Transverse colon (tissue), 4 donors: ENCODE results near the gene KIF26A. TPM values are rescaled to one million over a fixed set of nuclear protein-coding genes. Genes with fewer than 3 reads are reported as not detected.

Experiments
- DNase-seq: peaks from one replicate; pipeline ENCODE4 v3.0.0-alpha.2; 2019
- H3K27ac ChIP-seq, 4 donors: fragments of 200-600 bp; sonication (generic); 2 replicates each; pipeline ENCODE4 v1.5.1; 2016 to 2018; ENCODE audit warnings: inconsistent platforms in 4 of 4
- H3K27me3 ChIP-seq: fragments of 200-600 bp; sonication (generic); 2 replicates; pipeline ENCODE4 v1.5.1; 2017; ENCODE audit warnings: inconsistent platforms
- H3K36me3 ChIP-seq, 4 donors: fragments of 200-600 bp; sonication (generic); 2 replicates each; pipeline ENCODE4 v1.5.1; 2017 to 2019; ENCODE audit warnings: inconsistent platforms in 4 of 4
- H3K4me1 ChIP-seq, 4 donors: fragments of 200-600 bp; sonication (generic); 2 replicates each; pipeline ENCODE4 v1.5.1; 2017 to 2020; ENCODE audit warnings: inconsistent platforms in 4 of 4
- H3K4me3 ChIP-seq, 4 donors: fragments of 200-600 bp; sonication (generic); 1 replicate in 1 of 4; 2 replicates in 3 of 4; pipeline versions ENCODE4 v1.5.1 to v1.6.1; 2017 to 2019; ENCODE audit warnings: inconsistent platforms in 4 of 4
- H3K9me3 ChIP-seq, 2 donors: fragments of 200-600 bp; sonication (generic); 2 replicates each; pipeline ENCODE4 v1.5.1; 2017 to 2019; ENCODE audit warnings: inconsistent platforms in 2 of 2
- EP300 ChIP-seq: sonication (generic); formaldehyde crosslinking; IDR thresholded peaks from one replicate; pipeline ENCODE4 v1.6.1; 2017; ENCODE audit warnings: antibody characterized with exemption, low read depth
- POLR2A ChIP-seq: fragments of 450-650 bp; IDR thresholded peaks from one replicate; pipeline ENCODE4 v1.6.1; 2016; ENCODE audit warnings: antibody characterized with exemption, mild to moderate bottlenecking, moderate library complexity
- POLR2AphosphoS5 ChIP-seq, 3 donors: sonication (generic); formaldehyde crosslinking; IDR thresholded peaks; one replicate each; pipeline ENCODE4 v1.6.1; 2016; ENCODE audit warnings: antibody characterized with exemption in 3 of 3
- WGBS, 2 donors: methylation state at CpG; one replicate each; pipeline ENCODE4 v1.1.5; 2018; ENCODE audit warnings: low coverage in 1 of 2; 5-methylcytosine and 5-hydroxymethylcytosine counted together
- in situ Hi-C, 4 donors: fragments of 200-750 bp; cut with MboI; loops; one replicate each; pipeline versions ENCODE4 v1.15.0 to v1.15.1; 2017; ENCODE audit warnings: low sequenced_read_pairs in 3 of 4, low pct_ligation_motif_present in 1 of 4, low pct_unique_long_range_greater_than_20kb in 1 of 4
- intact Hi-C: fragments of 100-400 bp; cut with DNase I; formaldehyde crosslinking; loops from one replicate; pipeline ENCODE4 v1.15.1; 2023; ENCODE audit warnings: low total_unique reads
- small RNA-seq, 4 donors: library from RNA; depleted of rRNA; stranded (forward); fragments of <200 nt; gene quantifications; one replicate each; pipeline ENCODE3, GENCODE V24; 2016
- total RNA-seq, 4 donors: library from RNA; depleted of rRNA; stranded (reverse); fragments of >200 nt; gene quantifications; one replicate each; pipeline ENCODE4 v1.1.0, GENCODE V29; 2016
- TF ChIP-seq, protein P1 (sequence below), 5 experiments: fragments of 200-600 bp in 3 of 5; fragments of 450-650 bp in 2 of 5; sonication (generic) in 3 of 5; IDR thresholded peaks; 1 replicate in 2 of 5; 2 replicates in 3 of 5; pipeline ENCODE4 v1.5.1; 2016 to 2017; ENCODE audit warnings: antibody characterized with exemption in 5 of 5, inconsistent platforms in 3 of 5, mild to moderate bottlenecking in 2 of 5, moderate library complexity in 1 of 5

Gene KIF26A
- total RNA-seq, 4 donors from 2014 or later, result 2.2 to 7.8 (median 4.4) TPM

- DNase-seq, result no peak
- Histone ChIP-seq H3K4me3 (no peak overlapping the region), H3K9me3 (peaks cover 10% of the 10 kb centered on the region in 2 donors), H3K4me1 (peaks cover 0 to 30% (median 28%) of the 10 kb centered on the region in 4 donors), H3K27me3 (no peaks in the 10 kb centered on the region), H3K27ac (peak overlapping the region in 3 of 4 donors; percentile 51 to 69 (median 64)), H3K36me3 (no peaks in the 10 kb centered on the region)
- intact Hi-C loops (no loop called here), in situ Hi-C loops (no loop called here)
- 64% methylated on average over 19 of the region's 19 CpGs; no CpG with 5 or more reads in 1 of the 2 donors for WGBS, 2 donors
- TF ChIP-seq POLR2A, result no peak
- no peak for TF ChIP-seq EP300
- TF ChIP-seq POLR2AphosphoS5 (IDR thresholded peaks at IDR 0.05), result no peak
- TF ChIP-seq, protein P1, sequence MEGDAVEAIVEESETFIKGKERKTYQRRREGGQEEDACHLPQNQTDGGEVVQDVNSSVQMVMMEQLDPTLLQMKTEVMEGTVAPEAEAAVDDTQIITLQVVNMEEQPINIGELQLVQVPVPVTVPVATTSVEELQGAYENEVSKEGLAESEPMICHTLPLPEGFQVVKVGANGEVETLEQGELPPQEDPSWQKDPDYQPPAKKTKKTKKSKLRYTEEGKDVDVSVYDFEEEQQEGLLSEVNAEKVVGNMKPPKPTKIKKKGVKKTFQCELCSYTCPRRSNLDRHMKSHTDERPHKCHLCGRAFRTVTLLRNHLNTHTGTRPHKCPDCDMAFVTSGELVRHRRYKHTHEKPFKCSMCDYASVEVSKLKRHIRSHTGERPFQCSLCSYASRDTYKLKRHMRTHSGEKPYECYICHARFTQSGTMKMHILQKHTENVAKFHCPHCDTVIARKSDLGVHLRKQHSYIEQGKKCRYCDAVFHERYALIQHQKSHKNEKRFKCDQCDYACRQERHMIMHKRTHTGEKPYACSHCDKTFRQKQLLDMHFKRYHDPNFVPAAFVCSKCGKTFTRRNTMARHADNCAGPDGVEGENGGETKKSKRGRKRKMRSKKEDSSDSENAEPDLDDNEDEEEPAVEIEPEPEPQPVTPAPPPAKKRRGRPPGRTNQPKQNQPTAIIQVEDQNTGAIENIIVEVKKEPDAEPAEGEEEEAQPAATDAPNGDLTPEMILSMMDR (IDR thresholded peaks at IDR 0.05), result no peak
Observed at GRCh38 chr14:104230119-104230815, 91.9 kb downstream of the KIF26A start.

Small RNAs within 50 kb of the gene (small RNA-seq; reads per million reads assigned to genes)
- 84.3 to 423 (median 228) reads per million in 4 donors for gene MIR203A

Other genes with a start within 250 kb of the KIF26A start
- under 1 TPM in 2 of 4 donors, not detected in 2; 0.55 to 0.79 TPM for gene TDRD9, start 210.1 kb upstream of the KIF26A start, total RNA-seq
- gene RD3L, start 196.1 kb upstream of the KIF26A start, total RNA-seq, result not detected
- 10 to 100 TPM in 2 of 4 donors, 1 to 10 TPM in 2; 4.4 to 20.3 (median 8.7) TPM for gene ASPG, start 52.9 kb upstream of the KIF26A start, total RNA-seq